Measurements from ENCODE around the gene IL18.

IL18 gene

GRCh38 chr11:112173152-112173551, 9.3 kb upstream of the IL18 start:
- no peaks in the 10 kb centered on the region for H3K9me3 ChIP-seq (ENCODE audit: insufficient read depth, low read length)
- no peaks in the 10 kb centered on the region for H3K27me3 ChIP-seq (ENCODE audit: low read length)
- H3K4me2 ChIP-seq (ENCODE audit: low read depth, low read length, poor library complexity, severe bottlenecking): no peak overlapping the region
- H3F3A ChIP-seq (ENCODE audit: insufficient read depth): no peaks in the 10 kb centered on the region; the same call in 1 of the 2 replicates
- no peak for TF ChIP-seq EZH2phosphoT487 (conservative IDR thresholded peaks at IDR 0.05; ENCODE audit: low read length)
- no peak for TF ChIP-seq CTCF (IDR thresholded peaks at IDR 0.05; ENCODE audit: insufficient read depth, low read length, poor library complexity, severe bottlenecking)
- no peak overlapping the region for H3K4me3 ChIP-seq (ENCODE audit: insufficient read depth, low read length, poor library complexity, severe bottlenecking)
- H4K20me1 ChIP-seq (ENCODE audit: low read depth, low read length): no peaks in the 10 kb centered on the region
- H3K27ac ChIP-seq (ENCODE audit: low read depth, low read length): no peak overlapping the region
- H3K9me2 ChIP-seq (replicated peaks; ENCODE audit: insufficient read depth, low read length): no peaks in the 10 kb centered on the region
- H3K9ac ChIP-seq (ENCODE audit: low read length): no peak overlapping the region
- H3K36me3 ChIP-seq (ENCODE audit: low read length): no peaks in the 10 kb centered on the region
- no peaks in the 10 kb centered on the region for H3K79me2 ChIP-seq (ENCODE audit: insufficient read depth, low read length)
- H2AFZ ChIP-seq (ENCODE audit: low read depth, low read length, severe bottlenecking): no peak overlapping the region

GRCh38 chr11:112172362-112172994, 8.6 kb upstream of the IL18 start:
- Histone ChIP-seq H3K27ac (ENCODE audit: low read depth, low read length) (no peak overlapping the region), H3K9me3 (ENCODE audit: insufficient read depth, low read length) (no peaks in the 10 kb centered on the region), H4K20me1 (ENCODE audit: low read depth, low read length) (no peaks in the 10 kb centered on the region), H3K27me3 (ENCODE audit: low read length) (no peaks in the 10 kb centered on the region), H3K9me2 (replicated peaks; ENCODE audit: insufficient read depth, low read length) (no peaks in the 10 kb centered on the region), H3K79me2 (ENCODE audit: insufficient read depth, low read length) (no peaks in the 10 kb centered on the region), H3K9ac (ENCODE audit: low read length) (no peak overlapping the region), H3K36me3 (ENCODE audit: low read length) (no peaks in the 10 kb centered on the region), H3K4me3 (ENCODE audit: insufficient read depth, low read length, poor library complexity, severe bottlenecking) (no peak overlapping the region), H3K4me2 (ENCODE audit: low read depth, low read length, poor library complexity, severe bottlenecking) (no peak overlapping the region), H3F3A (ENCODE audit: insufficient read depth) (no peaks in the 10 kb centered on the region; the same call in 1 of the 2 replicates), H2AFZ (ENCODE audit: low read depth, low read length, severe bottlenecking) (no peak overlapping the region)
- TF ChIP-seq CTCF (IDR thresholded peaks at IDR 0.05; ENCODE audit: insufficient read depth, low read length, poor library complexity, severe bottlenecking) (no peak), EZH2phosphoT487 (conservative IDR thresholded peaks at IDR 0.05; ENCODE audit: low read length) (no peak)

GRCh38 chr11:112167145-112167544, 3.3 kb upstream of the IL18 start, which contains the start of gene TEX12:
TEX12 (plus strand) TSS chr11:112167372; CDS start chr11:112169269, 1,897 bp downstream.
- no peaks in the 10 kb centered on the region for H3K9me2 ChIP-seq (replicated peaks; ENCODE audit: insufficient read depth, low read length)
- H3K27ac ChIP-seq (ENCODE audit: low read depth, low read length): no peak within 1 kb of the TSS
- H2AFZ ChIP-seq (ENCODE audit: low read depth, low read length, severe bottlenecking): no peak within 1 kb of the TSS
- H4K20me1 ChIP-seq (ENCODE audit: low read depth, low read length): no peaks in the 10 kb centered on the region
- TF ChIP-seq EZH2phosphoT487 (conservative IDR thresholded peaks at IDR 0.05; ENCODE audit: low read length) (no peak), CTCF (IDR thresholded peaks at IDR 0.05; ENCODE audit: insufficient read depth, low read length, poor library complexity, severe bottlenecking) (no peak)
- H3K9me3 ChIP-seq (ENCODE audit: insufficient read depth, low read length): no peaks in the 10 kb centered on the region
- H3K27me3 ChIP-seq (ENCODE audit: low read length): no peaks in the 10 kb centered on the region
- no peaks in the 10 kb centered on the region for H3K36me3 ChIP-seq (ENCODE audit: low read length)
- no peak within 1 kb of the TSS for H3K4me3 ChIP-seq (ENCODE audit: insufficient read depth, low read length, poor library complexity, severe bottlenecking)
- no peaks in the 10 kb centered on the region; the same call in 1 of the 2 replicates for H3F3A ChIP-seq (ENCODE audit: insufficient read depth)
- H3K79me2 ChIP-seq (ENCODE audit: insufficient read depth, low read length): no peaks in the 10 kb centered on the region
- H3K9ac ChIP-seq (ENCODE audit: low read length): no peak within 1 kb of the TSS
- H3K4me2 ChIP-seq (ENCODE audit: low read depth, low read length, poor library complexity, severe bottlenecking): no peak within 1 kb of the TSS
